GM21447 (cell line): ENCODE measurements around the gene LIAS.
"Not testable (repeated sequence)": the region's sequence is repeated elsewhere in the genome, so short reads cannot be mapped to it uniquely, and the experiment has no call there.

ENCODE experiments used
- ATAC-seq: cut with Tn5 transposase; IDR thresholded peaks from one replicate; pipeline ENCODE4 v1.9.1; 2021; ENCODE audit not compliant: unreplicated experiment

LIAS gene

GRCh38 chr4:39452860-39453587 is 5.8 kb upstream of the LIAS start:
- ATAC-seq: no peak

- no peak for ATAC-seq
Measured at GRCh38 chr4:39453738-39454137, 5.1 kb upstream of the LIAS start.

- ATAC-seq: no peak
Measured at GRCh38 chr4:39455486-39455885, 3.4 kb upstream of the LIAS start.

- ATAC-seq: no peak
Measured at GRCh38 chr4:39456946-39457763, 1.7 kb upstream of the LIAS start.

- not testable (repeated sequence) for ATAC-seq
Measured at GRCh38 chr4:39458161-39458504, 723 bp upstream of the LIAS start.

GRCh38 chr4:39464886-39465501 is 6.1 kb downstream of the LIAS start:
- ATAC-seq: no peak

GRCh38 chr4:39466747-39467146 is 7.9 kb downstream of the LIAS start:
- ATAC-seq: no peak

- no peak for ATAC-seq
Measured at GRCh38 chr4:39467464-39467863, 8.6 kb downstream of the LIAS start.

- ATAC-seq: peak; percentile 84
Measured at GRCh38 chr4:39469429-39470077, 10.7 kb downstream of the LIAS start.

- no peak for ATAC-seq
Measured at GRCh38 chr4:39470402-39470801, 11.5 kb downstream of the LIAS start.

- ATAC-seq: no peak
Measured at GRCh38 chr4:39472396-39472795, 13.5 kb downstream of the LIAS start.

- ATAC-seq: no peak
Measured at GRCh38 chr4:39476187-39476895, 17.5 kb downstream of the LIAS start.

GRCh38 chr4:39480251-39480650 is 21.4 kb downstream of the LIAS start:
- no peak for ATAC-seq

GRCh38 chr4:39480902-39481695 is 22.2 kb downstream of the LIAS start:
- ATAC-seq: no peak

GRCh38 chr4:39484582-39485272 is 25.9 kb downstream of the LIAS start:
- no peak for ATAC-seq

GRCh38 chr4:39486221-39486804 is 27.5 kb downstream of the LIAS start:
- no peak for ATAC-seq

- no peak for ATAC-seq
Measured at GRCh38 chr4:39490322-39490721, 31.5 kb downstream of the LIAS start.

GRCh38 chr4:39494354-39494753 is 35.5 kb downstream of the LIAS start:
- no peak for ATAC-seq
